SK-MEL-5 (cell line): ENCODE measurements around the gene SCFD1. TPM values are rescaled to one million over a fixed set of nuclear protein-coding genes. Genes with fewer than 3 reads are reported as not detected.
"Not testable (repeated sequence)": the region's sequence is repeated elsewhere in the genome, so short reads cannot be mapped to it uniquely, and the experiment has no call there.

Experiments used
- DNase-seq: peaks from one replicate; pipeline ENCODE4 v3.0.0-alpha.2; 2016; ENCODE audit warnings: low read depth, low spot score
- in situ Hi-C: cut with HindIII; loops from 2 replicates; pipeline ENCODE4 v1.10.0; 2016; ENCODE audit warnings: low sequenced_read_pairs, high pct_unique_total_duplicates, low pct_unique_long_range_greater_than_20kb
- total RNA-seq: library from RNA; depleted of rRNA; stranded (reverse); fragments of >200 nt; shearing (Covaris generic); gene quantifications from 2 replicates; pipeline ENCODE4 v1.2.3, GENCODE V29; 2014

Gene SCFD1
- total RNA-seq, 1 experiment from 2014 or later: 76.5 TPM

DNA sequence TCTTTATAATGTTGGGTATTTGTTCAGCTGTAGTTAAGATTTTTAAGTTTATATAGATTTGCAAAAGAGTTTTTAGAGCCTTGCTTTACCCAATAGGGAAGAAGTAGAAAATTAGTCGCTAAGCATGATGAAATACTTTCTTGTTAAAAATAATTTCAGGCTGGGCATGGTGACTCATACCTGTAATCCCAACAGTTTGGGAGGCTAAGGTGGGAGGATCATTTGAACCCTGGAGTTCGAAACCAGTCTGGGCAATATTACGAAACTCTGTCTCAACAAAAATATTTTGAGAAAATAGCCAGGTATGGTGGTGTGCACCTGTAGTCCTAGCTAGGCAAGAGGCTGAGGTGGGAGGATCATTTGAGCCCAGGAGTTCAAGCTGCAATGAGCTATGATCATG is 18.7 kb upstream of the SCFD1 start:
- no peak for DNase-seq
- in situ Hi-C loops: no loop called here

DNA sequence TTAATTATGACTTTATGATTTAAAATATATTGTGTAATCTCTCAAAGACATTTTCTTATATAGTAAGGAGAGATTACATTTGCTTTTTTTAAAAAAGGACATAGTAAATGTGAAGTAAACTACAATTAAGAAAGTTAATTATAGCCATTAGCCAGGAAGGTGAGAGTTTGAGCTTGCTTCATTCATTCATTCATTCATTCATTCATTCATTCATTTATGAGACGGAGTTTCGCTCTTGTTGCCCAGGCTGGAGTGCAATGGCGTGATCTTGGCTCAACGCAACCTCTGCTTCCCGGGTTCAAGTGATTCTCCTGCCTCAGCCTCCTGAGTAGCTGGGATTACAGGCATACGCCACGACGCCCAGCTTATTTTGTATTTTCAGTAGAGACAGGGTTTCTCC is 17.4 kb upstream of the SCFD1 start:
- DNase-seq, in situ Hi-C loops: not testable (repeated sequence)

DNA sequence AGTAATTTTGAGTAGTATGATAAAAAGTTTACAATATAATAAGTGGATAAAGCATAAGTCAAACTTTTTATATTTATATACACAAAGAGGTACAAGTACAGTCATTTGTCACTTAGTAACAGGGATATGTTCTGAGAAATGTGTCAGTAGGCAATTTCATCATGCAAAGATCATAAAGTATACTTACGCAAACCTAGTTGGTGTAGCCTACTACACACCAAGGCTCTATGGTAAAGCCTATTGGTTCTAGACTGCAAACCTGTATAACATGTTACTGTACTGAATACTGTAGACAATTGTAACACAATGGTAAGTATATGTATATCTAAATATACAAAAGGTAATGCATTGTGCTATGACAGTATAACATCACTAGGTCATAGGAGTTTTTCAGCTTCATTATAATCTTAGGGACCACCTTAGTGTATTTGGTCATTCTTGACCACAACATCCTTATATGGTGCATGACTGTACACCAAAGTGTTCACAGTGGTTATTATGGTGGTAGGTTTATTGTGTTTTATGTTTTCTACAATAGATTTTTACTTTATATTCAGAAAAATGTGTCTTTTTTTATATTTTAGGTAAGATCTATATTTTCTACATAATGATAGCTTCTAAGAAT is 14.9 kb upstream of the SCFD1 start:
- in situ Hi-C loops: no loop called here
- DNase-seq: no peak

DNA sequence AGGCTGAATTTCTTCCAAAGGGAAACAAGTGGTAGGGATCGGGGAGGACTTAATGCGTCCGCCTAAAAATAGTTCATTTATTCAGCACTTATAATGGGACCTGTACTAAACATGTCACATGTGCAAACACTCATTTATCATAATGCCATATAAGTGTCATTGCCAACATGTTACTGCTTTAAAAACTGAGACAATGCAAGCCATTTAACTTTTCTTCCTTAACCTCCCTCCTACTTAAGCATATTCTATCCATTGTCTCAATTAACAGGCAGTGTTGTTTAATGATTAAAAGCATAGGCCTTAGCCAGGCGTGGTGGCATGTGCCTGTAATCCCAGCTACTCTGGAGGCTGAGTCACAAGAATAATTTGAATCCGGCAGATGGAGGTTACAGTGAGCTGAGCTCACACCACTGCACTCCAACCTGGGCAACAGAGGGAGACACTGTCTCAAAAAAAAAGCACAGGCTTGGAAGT is 13.5 kb upstream of the SCFD1 start:
- in situ Hi-C loops: no loop called here
- peak; percentile 26 for DNase-seq

DNA sequence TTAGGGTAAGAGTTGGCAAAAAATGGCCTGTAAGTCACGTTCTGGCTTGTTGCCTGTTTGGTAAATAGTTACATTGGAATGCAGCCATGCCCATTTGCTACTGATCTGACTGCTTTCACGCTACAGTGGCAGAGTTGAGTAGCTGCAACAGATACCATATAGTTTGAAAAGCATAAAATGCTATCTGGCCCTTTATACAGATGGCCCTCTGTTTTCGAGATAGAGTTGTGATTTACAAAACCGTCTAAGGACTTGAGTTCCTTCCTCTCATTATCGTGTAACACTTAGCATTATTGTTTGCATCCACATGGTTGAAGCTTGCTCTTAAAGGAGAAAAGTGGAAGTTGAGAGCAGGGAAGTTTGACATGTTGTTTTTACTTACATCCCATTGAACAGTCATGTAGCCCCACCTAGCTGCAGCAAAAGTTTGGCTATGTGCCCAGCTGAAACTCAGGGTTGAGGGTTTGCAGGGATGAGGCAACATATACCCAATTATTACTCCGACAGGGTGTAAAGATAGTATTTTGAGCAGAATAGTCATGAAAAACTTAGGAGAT is 11.3 kb upstream of the SCFD1 start:
- DNase-seq: peak; percentile 89
- in situ Hi-C loops: no loop called here

DNA sequence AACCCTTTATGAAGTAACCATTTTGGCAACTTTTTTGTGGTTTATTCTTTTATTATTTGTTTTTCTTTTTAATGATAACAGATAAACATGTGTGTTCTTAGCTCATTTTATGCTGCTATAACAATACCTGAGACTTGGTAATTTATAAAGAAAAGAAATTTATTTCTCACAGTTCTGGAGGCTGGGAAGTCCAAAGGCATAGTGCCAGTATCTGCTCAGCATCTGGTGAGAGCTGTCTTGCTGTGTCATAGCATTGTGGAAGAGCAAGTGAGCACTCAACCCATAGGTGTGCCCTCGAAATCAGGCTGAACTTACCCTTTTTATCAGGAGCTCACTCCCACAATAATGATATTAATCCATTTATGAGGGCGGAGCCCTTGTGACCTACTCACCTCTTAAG is 8.0 kb upstream of the SCFD1 start:
- no peak for DNase-seq
- in situ Hi-C loops: no loop called here

DNA sequence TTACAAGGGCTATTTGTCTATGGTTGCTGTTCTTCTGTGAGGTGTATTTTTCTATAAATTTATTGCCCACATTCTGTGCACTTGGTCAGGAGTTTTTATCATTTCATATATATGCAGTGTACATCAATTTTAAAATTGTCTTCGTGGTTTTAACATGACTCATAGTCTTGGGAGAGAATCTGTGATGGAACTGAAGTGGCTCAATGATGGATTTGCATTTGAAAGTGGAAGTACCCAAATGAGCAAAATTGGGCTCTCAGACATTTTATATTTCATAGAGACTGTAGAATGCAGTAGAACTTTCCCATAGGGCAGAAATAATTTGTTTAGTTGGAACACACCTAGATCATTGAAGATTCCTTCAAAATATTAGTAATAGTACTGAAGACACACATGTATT is 1.9 kb upstream of the SCFD1 start:
- in situ Hi-C loops: no loop called here
- DNase-seq: peak; percentile 28

DNA sequence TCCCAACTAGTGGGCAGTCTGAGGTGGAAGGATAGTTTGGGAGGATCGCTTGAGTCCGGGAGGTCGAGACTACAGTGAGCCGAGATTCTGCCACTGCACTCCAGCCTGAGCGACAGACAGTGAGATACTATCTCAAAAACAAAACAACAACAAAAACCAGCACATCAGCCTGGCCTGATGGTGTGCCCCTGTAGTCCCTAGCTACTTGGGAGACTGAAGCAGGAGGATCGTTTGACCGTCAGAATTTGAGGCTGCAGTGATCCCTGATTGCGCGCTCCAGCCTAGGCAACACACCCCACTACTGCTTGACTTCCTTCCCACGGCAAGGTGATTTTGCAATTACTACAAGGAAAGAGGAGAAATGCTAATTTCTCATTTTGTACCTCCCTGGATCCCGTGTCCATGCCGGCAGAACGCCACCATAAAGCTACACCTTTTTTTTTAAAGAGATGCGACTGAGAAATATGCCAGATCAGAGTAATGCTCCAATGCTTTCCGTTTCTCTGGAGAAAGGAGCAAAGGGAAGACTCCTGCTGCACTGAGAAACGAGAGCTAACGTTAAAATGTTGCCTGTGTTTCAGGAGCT is 672 bp upstream of the SCFD1 start:
- in situ Hi-C loops: no loop called here
- peak; percentile 26 for DNase-seq

DNA sequence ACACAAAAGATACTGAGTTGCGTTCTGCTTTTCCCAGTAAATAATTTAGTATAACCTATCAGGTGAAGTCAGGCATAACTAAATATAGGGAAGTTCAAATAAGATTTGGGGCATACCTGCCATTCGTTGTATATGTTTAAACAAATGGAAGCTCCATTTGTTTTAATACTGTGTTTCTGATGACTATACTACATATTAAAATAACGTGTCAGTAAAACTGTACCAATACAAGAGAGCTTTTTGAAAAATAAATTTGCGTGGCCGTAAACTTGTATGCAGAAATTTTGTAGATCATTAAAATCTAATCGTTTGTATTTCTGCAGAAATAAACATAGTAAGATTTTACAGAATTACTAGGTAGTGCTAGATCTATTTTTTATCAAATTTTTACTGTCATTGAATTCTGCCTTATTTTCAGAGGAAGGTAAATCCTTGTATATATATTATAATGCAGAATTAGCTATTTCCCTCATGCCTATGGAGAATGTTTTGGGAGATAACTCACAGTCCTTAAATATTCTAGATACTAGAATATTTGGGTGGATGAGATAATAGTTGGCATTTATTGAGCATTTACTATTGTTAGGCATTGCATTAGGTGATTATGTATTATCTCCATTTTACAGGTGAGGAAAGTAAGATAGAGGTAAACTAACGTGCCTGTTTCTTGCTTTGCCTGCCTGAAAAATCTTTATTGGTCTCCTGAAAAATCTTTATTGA is 1.5 kb downstream of the SCFD1 start:
- in situ Hi-C loops: no loop called here
- no peak for DNase-seq

DNA sequence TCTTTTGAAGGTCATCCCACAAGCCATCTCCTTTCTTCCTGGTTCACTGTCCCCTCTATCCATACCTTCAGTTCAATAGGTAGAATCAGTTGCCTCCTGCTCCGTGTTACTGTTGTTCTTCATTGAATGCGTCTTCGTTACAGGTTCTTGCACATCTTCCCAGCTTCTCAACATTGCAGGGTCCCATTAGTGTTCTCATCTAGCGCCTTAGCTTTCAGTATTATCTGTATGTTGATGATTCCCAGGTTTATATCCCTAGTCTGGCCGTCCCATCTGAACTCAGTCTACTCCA is 2.0 kb downstream of the SCFD1 start:
- DNase-seq: no peak
- in situ Hi-C loops: no loop called here

DNA sequence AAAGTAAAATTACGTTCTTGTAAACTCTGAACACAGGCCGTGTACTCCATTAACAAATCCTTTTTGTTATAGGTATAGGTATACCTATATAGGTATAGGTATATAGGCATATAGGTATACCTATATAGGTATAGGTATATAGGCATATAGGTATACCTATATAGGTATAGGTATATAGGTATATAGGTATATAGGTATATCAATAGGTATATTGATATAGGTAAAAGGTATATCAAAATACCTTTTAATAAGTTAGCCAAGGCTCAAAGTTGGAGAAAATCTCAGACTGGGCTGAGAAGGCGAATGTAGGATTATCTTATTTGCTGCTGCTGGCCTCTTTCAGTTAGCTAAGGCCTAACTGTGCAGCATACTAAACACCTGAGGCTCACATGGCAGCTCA is 3.4 kb downstream of the SCFD1 start:
- no peak for DNase-seq
- in situ Hi-C loops: no loop called here

DNA sequence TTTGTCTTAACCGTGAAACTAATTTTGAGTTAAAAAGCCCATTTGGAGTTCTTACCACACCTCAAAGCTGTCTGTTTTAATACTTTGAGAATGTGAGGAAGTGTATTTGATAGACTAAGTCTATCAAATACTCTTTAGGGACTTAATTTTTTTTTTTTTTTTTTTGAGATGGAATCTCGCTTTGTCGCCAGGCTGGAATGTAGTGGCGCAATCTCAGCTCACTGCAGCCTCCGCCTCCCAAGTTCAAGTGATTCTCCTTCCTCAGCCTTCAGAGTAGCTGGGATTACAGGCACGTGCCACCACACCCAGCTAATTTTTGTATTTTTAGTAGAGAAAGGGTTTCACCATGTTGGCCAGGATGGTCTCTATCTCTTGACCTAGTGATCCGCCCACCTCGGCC is 7.3 kb downstream of the SCFD1 start:
- DNase-seq, in situ Hi-C loops: not testable (repeated sequence)

DNA sequence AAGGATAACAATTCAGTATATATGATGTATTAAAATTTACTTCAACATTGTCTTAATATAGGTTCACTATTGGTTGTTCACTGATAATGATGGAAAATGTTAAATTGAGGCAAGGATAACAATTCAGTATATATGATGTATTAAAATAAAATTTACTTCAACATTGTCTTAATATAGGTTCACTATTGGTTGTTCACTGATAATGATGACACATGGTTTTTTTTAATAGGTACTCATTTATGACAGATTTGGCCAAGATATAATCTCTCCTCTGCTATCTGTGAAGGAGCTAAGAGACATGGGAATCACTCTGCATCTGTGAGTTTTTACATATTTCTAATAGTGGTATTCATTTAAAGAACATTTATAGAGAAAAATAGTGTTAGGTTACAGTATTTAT is 8.1 kb downstream of the SCFD1 start:
- no peak for DNase-seq
- in situ Hi-C loops: no loop called here

DNA sequence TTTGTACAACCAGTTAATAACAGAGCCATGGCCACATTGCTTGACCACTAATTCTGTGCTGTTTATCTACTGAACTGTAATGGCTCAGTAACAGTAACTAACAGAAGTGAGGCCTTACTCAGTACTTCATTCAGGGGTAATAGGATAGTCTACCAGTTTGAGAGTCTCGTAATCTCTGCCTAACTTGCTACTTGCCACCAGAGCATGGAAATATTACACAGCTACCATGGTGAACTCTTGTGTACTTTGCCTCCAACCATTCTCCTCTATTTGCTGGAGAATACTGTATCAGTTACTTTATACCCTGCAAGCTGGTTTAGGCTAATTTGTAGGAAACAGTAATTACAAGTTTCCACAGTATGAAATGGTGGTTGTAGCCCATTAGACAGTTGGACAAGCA is 10.6 kb downstream of the SCFD1 start:
- no peak for DNase-seq
- in situ Hi-C loops: no loop called here

DNA sequence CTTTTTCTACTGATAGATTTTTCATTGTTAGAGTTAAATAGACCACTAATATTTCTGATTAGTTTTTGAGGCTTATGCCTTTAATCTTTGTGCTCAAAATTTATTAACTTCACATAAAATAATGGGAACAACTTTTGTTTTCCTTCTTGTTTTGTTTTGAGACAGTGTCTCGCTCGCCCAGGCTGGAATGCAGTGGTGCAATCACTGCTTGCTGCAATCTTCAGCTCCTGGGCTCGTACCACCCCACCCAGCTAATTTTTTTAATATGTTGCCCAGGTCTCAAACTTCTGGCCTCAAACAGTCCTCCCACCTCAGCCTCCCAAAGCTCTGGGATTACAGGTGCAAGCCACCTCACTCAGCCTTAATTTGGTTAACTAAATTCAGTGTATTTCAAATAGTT is 16.8 kb downstream of the SCFD1 start:
- DNase-seq: no peak
- in situ Hi-C loops: no loop called here

DNA sequence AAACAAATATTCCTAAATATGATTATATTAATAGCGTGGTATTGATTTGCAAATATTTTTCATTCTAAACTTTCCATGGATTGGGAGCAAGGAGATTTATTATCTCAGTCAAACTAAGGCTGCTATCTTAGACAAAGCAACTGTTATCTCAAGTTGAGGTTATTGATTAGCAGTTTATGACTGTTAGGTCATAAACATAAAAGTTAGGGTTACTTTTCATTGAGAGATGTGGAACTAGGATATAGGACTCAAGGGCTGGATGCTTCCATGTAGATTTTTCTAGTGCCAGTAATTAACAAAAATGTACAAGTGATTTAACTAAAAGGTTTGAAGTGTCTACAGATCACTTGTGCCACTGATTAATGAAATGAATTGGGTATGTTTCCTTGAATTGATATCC is 19.1 kb downstream of the SCFD1 start:
- in situ Hi-C loops: no loop called here
- no peak for DNase-seq

DNA sequence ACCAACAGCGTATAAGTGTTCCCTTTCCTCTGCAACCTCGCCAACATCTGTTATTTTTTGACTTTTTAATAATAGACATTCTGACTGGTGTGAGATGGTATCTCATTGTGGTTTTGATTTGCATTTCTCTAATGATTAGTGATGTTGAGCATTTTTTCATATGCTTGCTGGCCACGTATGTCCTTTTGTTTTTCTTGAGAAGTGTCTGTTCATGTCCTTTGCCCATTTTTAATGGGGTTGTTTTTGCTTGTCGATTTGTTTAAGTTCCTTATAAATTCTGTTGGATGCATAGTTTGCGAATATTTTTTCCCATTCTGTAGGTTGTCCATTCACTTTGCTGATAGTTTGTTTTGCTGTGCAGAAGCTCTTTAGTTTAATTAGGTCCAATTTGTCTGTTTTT is 22.3 kb downstream of the SCFD1 start:
- DNase-seq, in situ Hi-C loops: not testable (repeated sequence)

DNA sequence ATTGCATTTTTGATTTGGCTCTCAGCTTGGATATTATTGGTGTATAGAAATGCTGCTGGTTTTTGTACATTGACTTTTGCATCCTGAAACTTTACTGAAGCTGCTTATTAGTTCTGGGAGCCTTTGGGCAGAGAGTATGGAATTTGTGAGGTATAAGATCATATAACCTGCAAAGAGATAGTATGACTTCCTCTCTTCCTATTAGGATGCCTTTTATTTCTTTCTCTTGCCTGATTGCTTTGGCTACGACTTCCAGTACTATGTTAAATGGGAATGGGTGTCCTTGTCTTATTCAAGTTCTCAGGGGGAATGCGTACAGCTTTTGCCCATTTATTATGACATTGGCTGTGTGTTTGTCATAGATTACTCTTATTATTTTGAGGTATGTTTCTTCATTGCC is 23.5 kb downstream of the SCFD1 start:
- DNase-seq: no peak
- in situ Hi-C loops: no loop called here

DNA sequence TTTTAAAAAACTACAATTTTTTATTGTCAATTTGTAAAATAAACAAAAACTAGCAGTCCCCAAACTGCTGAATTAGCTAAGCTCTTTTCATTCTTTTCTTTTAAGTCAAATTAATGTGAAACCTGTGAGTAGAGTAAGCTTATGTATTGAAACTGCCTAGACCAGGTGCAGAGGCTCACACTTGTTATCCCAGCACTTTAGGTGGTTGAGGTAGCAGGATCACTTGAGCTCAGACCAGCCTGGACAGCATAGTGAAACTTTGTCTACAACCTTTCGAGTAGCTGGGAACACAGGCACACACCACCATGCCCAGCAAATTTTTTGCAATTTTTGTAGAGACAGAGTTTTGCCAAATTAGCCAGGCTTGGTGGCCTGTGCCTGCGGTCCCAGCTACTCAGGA is 26.4 kb downstream of the SCFD1 start:
- in situ Hi-C loops: no loop called here
- DNase-seq: no peak
